Right atrium auricular region (tissue), 2 donors: ENCODE data around the gene SLC2A13. TPM values are rescaled to one million over a fixed set of nuclear protein-coding genes. Genes with fewer than 3 reads are reported as not detected.

Experiments
- DNase-seq: peaks from one replicate; pipeline ENCODE4 v3.0.0-alpha.2; 2019; ENCODE audit warnings: low spot score
- H3K27ac ChIP-seq, 2 donors: fragments of 200-600 bp; sonication (generic); 1 replicate in 1 of 2; 2 replicates in 1 of 2; pipeline ENCODE4 v1.5.1; 2016 to 2019
- H3K27me3 ChIP-seq, 2 donors: fragments of 200-600 bp; sonication (generic); one replicate each; pipeline versions ENCODE4 v1.5.1 to v1.6.0; 2017 to 2019
- H3K36me3 ChIP-seq: fragments of 200-600 bp; sonication (generic); one replicate; pipeline ENCODE4 v1.5.1; 2016
- H3K4me1 ChIP-seq, 2 donors: fragments of 200-600 bp; sonication (generic); one replicate each; pipeline versions ENCODE4 v1.5.1 to v1.6.0; 2017 to 2019
- H3K4me3 ChIP-seq, 2 donors: fragments of 200-600 bp; sonication (generic); 1 replicate in 1 of 2; 2 replicates in 1 of 2; pipeline ENCODE4 v1.5.1; 2017 to 2019; ENCODE audit warnings: mild to moderate bottlenecking in 1 of 2, moderate library complexity in 1 of 2
- H3K9me3 ChIP-seq, 2 donors: fragments of 200-600 bp; sonication (generic); one replicate each; pipeline ENCODE4 v1.5.1; 2019
- total RNA-seq, 2 donors: library from RNA; depleted of rRNA; stranded (reverse); fragments of >200 nt; gene quantifications; one replicate each; pipeline ENCODE4 v1.1.0, GENCODE V29; 2016
- TF ChIP-seq, protein P1 (sequence below), 2 donors: fragments of 200-600 bp; sonication (generic); IDR thresholded peaks; one replicate each; pipeline ENCODE4 v1.5.1; 2019; ENCODE audit warnings: antibody characterized with exemption in 2 of 2

Gene SLC2A13
- total RNA-seq, 2 donors from 2014 or later = 8.8 to 14.6 TPM

DNA sequence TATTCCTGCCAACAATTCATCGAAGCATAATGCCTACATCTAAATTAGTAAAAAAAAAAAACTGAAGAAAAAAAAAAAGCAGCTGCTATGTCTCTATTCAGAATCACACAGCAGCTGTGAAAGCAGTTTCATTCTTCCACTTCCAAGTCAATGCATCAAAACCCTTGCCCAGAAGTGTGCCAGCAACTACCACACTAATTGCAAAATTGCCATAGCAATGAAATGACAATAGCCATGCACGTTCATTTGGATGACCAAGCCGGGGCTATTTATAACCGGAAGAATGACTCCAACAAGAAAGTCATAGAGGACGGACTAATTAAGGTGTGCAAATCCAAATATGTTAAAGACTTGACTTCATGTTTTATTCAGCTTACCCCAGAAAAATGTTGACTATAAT lies 42.5 kb downstream of the SLC2A13 start:
- Histone ChIP-seq H3K27ac (peak overlapping the region in 1 of 2 donors; percentile 49), H3K9me3 (no peaks in the 10 kb centered on the region), H3K4me1 (peaks cover 0 to 26% of the 10 kb centered on the region in 2 donors), H3K36me3 (no peaks in the 10 kb centered on the region), H3K4me3 (peak overlapping the region in 1 of 2 donors; percentile 18), H3K27me3 (no peaks in the 10 kb centered on the region)
- TF ChIP-seq, protein P1, sequence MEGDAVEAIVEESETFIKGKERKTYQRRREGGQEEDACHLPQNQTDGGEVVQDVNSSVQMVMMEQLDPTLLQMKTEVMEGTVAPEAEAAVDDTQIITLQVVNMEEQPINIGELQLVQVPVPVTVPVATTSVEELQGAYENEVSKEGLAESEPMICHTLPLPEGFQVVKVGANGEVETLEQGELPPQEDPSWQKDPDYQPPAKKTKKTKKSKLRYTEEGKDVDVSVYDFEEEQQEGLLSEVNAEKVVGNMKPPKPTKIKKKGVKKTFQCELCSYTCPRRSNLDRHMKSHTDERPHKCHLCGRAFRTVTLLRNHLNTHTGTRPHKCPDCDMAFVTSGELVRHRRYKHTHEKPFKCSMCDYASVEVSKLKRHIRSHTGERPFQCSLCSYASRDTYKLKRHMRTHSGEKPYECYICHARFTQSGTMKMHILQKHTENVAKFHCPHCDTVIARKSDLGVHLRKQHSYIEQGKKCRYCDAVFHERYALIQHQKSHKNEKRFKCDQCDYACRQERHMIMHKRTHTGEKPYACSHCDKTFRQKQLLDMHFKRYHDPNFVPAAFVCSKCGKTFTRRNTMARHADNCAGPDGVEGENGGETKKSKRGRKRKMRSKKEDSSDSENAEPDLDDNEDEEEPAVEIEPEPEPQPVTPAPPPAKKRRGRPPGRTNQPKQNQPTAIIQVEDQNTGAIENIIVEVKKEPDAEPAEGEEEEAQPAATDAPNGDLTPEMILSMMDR (IDR thresholded peaks at IDR 0.05) = no peak
- DNase-seq = no peak

DNA sequence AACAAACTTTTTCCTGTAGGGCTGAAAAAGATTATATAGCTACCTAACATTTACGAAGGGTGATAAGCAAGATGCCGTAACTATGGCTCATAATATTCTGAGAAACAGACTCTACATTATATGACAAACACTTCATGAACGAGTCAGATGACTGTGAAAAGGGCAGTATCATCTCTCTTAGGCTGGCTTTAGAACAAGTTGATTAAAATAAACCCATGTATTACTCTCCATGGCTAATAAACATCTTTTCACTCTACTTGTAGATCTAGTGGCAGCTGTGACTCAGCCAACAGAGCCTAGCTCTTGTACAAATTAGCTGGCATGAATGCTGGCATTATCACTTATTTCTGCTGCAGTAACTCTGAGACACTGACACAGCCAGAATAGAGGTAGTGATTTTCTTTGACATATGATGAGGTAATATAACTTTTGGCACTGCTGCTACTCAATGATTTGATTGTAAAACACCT lies 47.1 kb downstream of the SLC2A13 start:
- H3K9me3 ChIP-seq = no peaks in the 10 kb centered on the region
- DNase-seq = no peak
- peaks cover 0 to 32% of the 10 kb centered on the region in 2 donors for H3K4me1 ChIP-seq
- no peaks in the 10 kb centered on the region for H3K27me3 ChIP-seq
- peak overlapping the region in 1 of 2 donors; percentile 10 for H3K4me3 ChIP-seq
- peak overlapping the region; percentile 36 to 57 for H3K27ac ChIP-seq
- no peaks in the 10 kb centered on the region for H3K36me3 ChIP-seq
- TF ChIP-seq, protein P1 (IDR thresholded peaks at IDR 0.05) = no peak

DNA sequence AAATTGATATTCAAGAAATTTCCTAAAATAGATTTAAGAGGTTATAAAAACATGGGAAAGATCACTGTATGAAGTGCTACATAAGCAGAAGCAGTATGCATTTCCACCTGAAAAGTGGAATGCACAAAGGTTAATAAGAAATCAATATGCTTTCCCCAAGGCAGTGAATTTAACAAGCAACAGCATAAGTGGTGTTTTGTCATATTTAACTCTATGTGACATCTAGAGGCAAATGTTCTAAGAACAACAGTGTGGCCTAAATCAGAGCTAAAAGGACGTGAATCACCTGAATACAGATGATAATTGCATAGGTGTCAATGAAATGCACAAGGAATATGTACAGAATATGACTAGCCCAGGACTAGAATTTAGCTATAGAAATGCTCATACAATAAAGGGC lies 49.5 kb downstream of the SLC2A13 start:
- Histone ChIP-seq H3K4me3 (no peak overlapping the region), H3K9me3 (no peaks in the 10 kb centered on the region), H3K36me3 (no peaks in the 10 kb centered on the region), H3K27me3 (no peaks in the 10 kb centered on the region), H3K4me1 (peaks cover 0 to 21% of the 10 kb centered on the region in 2 donors), H3K27ac (no peak overlapping the region)
- DNase-seq = no peak
- TF ChIP-seq, protein P1 (IDR thresholded peaks at IDR 0.05) = no peak

DNA sequence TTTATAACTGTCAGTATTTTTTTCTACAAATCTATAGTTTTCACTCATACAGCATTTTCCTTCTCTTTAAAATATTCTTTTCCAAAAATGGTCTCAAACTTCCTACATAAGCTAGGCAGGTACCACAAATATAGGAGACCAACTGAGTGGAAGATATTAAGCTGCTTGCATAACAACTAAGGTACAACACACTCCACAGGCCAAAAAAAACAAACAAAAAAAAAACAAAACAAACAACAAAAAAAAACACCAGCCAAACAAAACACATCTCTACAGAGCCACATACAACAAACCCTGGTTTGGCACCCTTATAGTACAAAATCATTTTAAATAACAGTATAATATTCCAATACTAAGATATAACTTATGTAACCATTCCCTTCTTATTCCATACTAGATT lies 50.1 kb downstream of the SLC2A13 start:
- H3K4me1 ChIP-seq = peaks cover 0 to 21% of the 10 kb centered on the region in 2 donors
- no peak overlapping the region for H3K4me3 ChIP-seq
- H3K27me3 ChIP-seq = no peaks in the 10 kb centered on the region
- no peaks in the 10 kb centered on the region for H3K9me3 ChIP-seq
- H3K27ac ChIP-seq = peak overlapping the region in 1 of 2 donors; percentile 53
- TF ChIP-seq, protein P1 (IDR thresholded peaks at IDR 0.05) = no peak
- DNase-seq = no peak
- H3K36me3 ChIP-seq = no peaks in the 10 kb centered on the region

DNA sequence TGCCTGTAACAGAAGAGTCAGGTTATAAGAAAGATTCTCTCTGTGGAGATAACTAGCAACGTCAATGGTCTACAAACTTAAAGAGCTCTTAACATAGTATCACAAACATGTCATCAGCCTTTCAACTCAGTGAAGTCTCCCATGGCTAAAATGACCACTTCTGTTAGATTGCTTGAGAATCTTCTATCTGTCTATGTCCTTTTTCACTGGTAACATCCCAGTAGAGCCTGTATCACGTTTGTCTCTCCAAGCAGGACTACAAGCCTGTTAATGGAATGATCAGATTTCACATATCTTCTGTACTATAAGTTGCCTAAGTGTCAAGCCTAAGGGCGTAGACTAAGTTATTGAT lies 50.7 kb downstream of the SLC2A13 start:
- no peaks in the 10 kb centered on the region for H3K9me3 ChIP-seq
- peaks cover 0 to 21% of the 10 kb centered on the region in 2 donors for H3K4me1 ChIP-seq
- TF ChIP-seq, protein P1 (IDR thresholded peaks at IDR 0.05) = no peak
- no peak overlapping the region for H3K4me3 ChIP-seq
- no peak for DNase-seq
- no peaks in the 10 kb centered on the region for H3K36me3 ChIP-seq
- H3K27me3 ChIP-seq = no peaks in the 10 kb centered on the region
- peak overlapping the region; percentile 38 to 53 for H3K27ac ChIP-seq

DNA sequence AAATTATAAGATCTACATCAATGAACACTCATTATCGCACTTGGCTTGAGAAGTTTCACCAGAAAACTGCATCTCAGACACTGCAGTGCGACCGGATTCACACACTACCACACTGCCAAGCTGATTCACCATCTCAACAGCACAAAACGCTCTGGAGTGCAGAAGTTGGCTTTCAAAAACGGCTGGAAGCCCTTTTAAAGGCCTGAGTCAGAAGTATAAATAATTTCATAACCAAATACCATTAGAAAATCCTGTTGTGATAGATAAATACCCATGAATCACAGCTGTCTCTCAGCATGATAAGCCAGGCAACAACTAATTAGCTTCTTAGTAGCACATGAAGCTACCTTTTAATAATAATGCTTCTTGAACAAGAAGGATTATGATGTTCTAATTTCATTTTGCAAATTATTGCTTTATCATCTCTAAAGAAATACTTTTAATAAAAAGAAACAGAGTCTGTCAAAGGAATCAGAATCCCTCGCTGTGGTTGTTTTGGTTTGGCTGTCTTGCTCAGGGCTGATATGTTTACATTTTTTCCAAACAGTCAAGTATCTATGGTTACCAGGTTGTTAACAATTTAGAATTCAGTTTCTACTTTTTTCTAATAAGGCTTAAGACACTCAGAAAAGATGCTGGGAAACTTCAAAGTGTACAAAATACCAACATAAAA lies 51.2 kb downstream of the SLC2A13 start:
- H3K36me3 ChIP-seq = no peaks in the 10 kb centered on the region
- peaks cover 0 to 19% of the 10 kb centered on the region in 2 donors for H3K4me1 ChIP-seq
- peak; percentile 75 for DNase-seq
- no peaks in the 10 kb centered on the region for H3K27me3 ChIP-seq
- no peaks in the 10 kb centered on the region for H3K9me3 ChIP-seq
- TF ChIP-seq, protein P1 (IDR thresholded peaks at IDR 0.05) = no peak
- peak overlapping the region; percentile 38 to 53 for H3K27ac ChIP-seq
- H3K4me3 ChIP-seq = no peak overlapping the region
